ENCODE measurements around the gene PRR11.
A peak's percentile ranks its signal among the peaks of the same experiment; 100 is the strongest.
"Not testable (repeated sequence)": the region's sequence is repeated elsewhere in the genome, so short reads cannot be mapped to it uniquely, and the experiment has no call there.

The PRR11 gene

DNA sequence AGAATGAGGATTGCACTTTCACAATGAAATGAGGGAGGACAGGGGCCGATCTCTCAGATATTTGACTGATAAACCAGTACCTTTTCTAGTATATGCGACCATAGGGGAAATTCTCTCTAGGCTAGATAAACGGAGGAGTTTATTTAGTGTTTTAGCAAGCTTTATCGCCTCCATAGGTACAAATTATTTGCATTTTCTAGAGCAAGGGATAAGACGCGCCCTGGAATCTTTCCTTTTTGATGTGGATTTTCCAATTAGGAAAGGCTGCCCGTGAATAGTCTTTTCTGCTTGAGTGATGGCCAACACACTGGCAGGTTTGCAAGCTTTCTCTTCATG, 64.4 kb downstream of the PRR11 start:
- H3K27me3 ChIP-seq (ENCODE audit: control insufficient read depth, insufficient read depth, low read length): peaks cover 6% of the 10 kb centered on the region; the same call in 1 of the 2 replicates
- H3K27ac ChIP-seq (ENCODE audit: low read depth, low read length): no peak overlapping the region
- no peaks in the 10 kb centered on the region for H3K9me3 ChIP-seq (ENCODE audit: control insufficient read depth, insufficient read depth, low read depth, low read length)
- peaks cover 1% of the 10 kb centered on the region; the same call in 1 of the 2 replicates for H3K36me3 ChIP-seq (ENCODE audit: control insufficient read depth, insufficient read depth, low read length)
- peak overlapping the region; percentile 75 for H3K4me3 ChIP-seq (ENCODE audit: low read depth, low read length)
- peaks cover 4% of the 10 kb centered on the region; the same call in 1 of the 2 replicates for H3K4me1 ChIP-seq (ENCODE audit: control insufficient read depth, insufficient read depth, low read length)
- H3K9ac ChIP-seq (ENCODE audit: low read length): no peak overlapping the region

DNA sequence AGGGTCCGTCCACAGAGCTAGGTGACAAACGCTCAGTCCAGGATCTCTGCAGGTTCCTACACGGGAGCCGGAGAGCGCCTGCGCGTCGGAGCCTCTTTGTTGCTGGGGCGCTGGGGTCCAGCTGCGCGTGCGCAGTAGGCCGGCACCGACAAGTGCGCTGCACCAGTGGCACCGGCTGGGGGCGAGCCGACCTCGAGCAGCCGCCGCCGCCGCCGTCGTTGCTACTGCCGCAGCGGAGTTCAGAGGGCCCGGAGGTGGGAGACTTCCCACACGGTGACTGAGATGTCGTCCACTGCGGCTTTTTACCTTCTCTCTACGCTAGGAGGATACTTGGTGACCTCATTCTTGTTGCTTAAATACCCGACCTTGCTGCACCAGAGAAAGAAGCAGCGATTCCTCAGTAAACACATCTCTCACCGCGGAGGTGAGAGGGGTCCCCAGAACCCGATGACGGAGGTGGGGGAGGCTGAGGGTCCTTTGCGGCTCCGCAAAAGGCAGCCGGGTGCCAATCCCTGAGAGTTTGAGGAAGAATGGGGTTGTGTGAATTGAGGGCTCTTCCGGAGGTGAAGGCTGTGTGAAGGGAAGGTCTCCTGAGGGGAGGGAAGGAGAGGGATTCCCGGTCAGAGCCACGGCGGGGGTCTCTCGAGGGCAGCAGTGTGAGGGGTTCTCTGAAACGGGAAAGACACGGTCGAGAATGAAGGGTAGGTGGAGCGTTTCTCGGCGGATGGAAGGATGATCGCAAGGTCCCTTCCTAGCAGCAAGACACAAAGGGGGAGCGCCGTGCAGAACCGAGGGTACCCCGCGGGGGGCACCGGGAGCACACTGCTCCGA, 65.0 kb downstream of the PRR11 start, which contains the start of gene GDPD1:
Gene GDPD1, plus strand, starts transcription at position 184 of the 831 bp plus-strand sequence. Its CDS starts 99 bp downstream, at position 283.
- Histone ChIP-seq H3K4me3 (ENCODE audit: low read depth, low read length) (peak within 1 kb of the TSS; percentile 75), H3K27ac (ENCODE audit: low read depth, low read length) (no peak within 1 kb of the TSS), H3K27me3 (ENCODE audit: control insufficient read depth, insufficient read depth, low read length) (peaks cover 6% of the 10 kb centered on the region; the same call in 1 of the 2 replicates), H3K9ac (ENCODE audit: low read length) (peak within 1 kb of the TSS; percentile 67), H3K36me3 (ENCODE audit: control insufficient read depth, insufficient read depth, low read length) (no peaks in the 10 kb centered on the region), H3K4me1 (ENCODE audit: control insufficient read depth, insufficient read depth, low read length) (peaks cover 4% of the 10 kb centered on the region; the same call in 1 of the 2 replicates), H3K9me3 (ENCODE audit: control insufficient read depth, insufficient read depth, low read depth, low read length) (no peaks in the 10 kb centered on the region)

DNA sequence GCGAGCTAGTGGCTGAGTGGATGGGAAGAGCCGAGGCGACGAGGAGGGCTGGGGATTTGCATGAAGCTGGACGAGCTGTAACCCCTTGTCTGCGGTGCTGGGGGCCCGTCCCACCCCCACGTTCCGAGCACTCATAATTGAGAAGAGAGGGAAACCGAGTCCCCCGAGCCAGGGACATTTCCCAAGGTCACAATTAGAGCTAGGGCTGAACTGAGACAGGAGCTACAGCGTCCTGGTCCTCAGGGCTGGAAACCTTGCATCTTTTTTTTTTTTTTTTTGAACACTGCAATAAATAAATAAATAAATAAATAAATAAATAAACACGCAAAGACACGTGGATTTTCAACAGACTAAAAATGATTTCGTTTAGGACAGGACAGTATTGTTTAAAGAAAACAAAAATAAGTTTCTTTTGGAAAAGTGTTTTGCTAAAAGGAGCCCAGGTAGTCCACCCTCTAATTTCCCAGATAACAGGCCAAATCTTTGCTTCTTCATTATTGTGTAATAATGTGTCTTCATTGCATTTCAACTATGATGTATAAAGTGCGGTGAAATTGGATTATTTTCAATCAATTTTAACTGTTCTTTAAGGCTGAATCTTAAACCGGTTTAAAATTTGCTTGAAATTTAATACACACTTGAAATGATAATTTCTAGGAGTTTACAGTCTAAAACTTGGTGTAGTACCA, 65.8 kb downstream of the PRR11 start:
- Histone ChIP-seq H3K27me3 (ENCODE audit: control insufficient read depth, insufficient read depth, low read length) (peaks cover 6% of the 10 kb centered on the region; the same call in 1 of the 2 replicates), H3K9ac (ENCODE audit: low read length) (peak overlapping the region; percentile 67), H3K4me3 (ENCODE audit: low read depth, low read length) (peak overlapping the region; percentile 75), H3K27ac (ENCODE audit: low read depth, low read length) (no peak overlapping the region), H3K36me3 (ENCODE audit: control insufficient read depth, insufficient read depth, low read length) (no peaks in the 10 kb centered on the region), H3K9me3 (ENCODE audit: control insufficient read depth, insufficient read depth, low read depth, low read length) (no peaks in the 10 kb centered on the region), H3K4me1 (ENCODE audit: control insufficient read depth, insufficient read depth, low read length) (peaks cover 4% of the 10 kb centered on the region; the same call in 1 of the 2 replicates)

DNA sequence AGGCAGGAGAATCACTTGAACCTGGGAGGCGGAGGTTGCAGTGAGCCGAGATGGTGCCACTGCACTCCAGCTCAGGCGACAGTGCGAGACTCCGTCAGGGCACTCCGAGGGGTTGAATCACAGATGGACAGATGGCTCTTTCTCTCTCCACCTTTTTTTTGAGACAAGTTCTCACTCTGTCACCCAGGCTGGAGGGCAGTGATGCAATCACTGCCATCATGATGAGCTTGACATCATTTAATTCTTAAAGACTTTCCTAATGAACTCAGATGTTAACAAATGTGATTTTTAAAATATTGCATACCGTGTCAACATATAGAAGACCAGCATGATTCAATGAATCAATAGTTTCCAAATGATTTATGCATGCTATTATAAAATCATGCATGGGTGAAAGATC, 68.3 kb downstream of the PRR11 start:
- H3K27me3 ChIP-seq (ENCODE audit: control insufficient read depth, insufficient read depth, low read length): peaks cover 6% of the 10 kb centered on the region; the same call in 1 of the 2 replicates
- no peak overlapping the region for H3K9ac ChIP-seq (ENCODE audit: low read length)
- H3K4me3 ChIP-seq (ENCODE audit: low read depth, low read length): no peak overlapping the region
- H3K36me3 ChIP-seq (ENCODE audit: control insufficient read depth, insufficient read depth, low read length): no peaks in the 10 kb centered on the region
- no peaks in the 10 kb centered on the region for H3K9me3 ChIP-seq (ENCODE audit: control insufficient read depth, insufficient read depth, low read depth, low read length)
- H3K27ac ChIP-seq (ENCODE audit: low read depth, low read length): no peak overlapping the region
- peaks cover 4% of the 10 kb centered on the region; the same call in 1 of the 2 replicates for H3K4me1 ChIP-seq (ENCODE audit: control insufficient read depth, insufficient read depth, low read length)

DNA sequence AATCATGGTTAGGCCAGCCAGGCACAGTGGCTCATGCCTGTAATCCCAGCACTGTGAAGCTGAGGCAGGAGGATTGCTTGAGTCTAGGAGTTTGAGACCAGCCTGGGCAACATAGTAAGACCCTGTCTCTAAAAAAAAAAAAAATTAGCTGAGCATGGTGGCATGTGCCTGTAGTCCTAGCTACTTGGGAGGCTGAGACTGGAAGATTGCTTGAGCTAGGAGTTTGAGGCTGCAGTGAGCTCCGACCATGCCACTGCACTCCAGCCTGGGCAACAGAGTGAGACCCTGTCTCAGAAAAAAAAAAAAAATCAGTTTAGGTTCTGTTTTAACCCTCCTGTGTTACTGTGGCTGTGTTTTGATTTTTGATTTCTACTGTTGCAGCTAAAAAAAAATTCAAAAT, 73.0 kb downstream of the PRR11 start:
- H3K27me3 ChIP-seq (ENCODE audit: control insufficient read depth, insufficient read depth, low read length); H3K9me3 ChIP-seq (ENCODE audit: control insufficient read depth, insufficient read depth, low read depth, low read length); H3K27ac ChIP-seq (ENCODE audit: low read depth, low read length); H3K9ac ChIP-seq (ENCODE audit: low read length); H3K36me3 ChIP-seq (ENCODE audit: control insufficient read depth, insufficient read depth, low read length); H3K4me3 ChIP-seq (ENCODE audit: low read depth, low read length); H3K4me1 ChIP-seq (ENCODE audit: control insufficient read depth, insufficient read depth, low read length): not testable (repeated sequence)

DNA sequence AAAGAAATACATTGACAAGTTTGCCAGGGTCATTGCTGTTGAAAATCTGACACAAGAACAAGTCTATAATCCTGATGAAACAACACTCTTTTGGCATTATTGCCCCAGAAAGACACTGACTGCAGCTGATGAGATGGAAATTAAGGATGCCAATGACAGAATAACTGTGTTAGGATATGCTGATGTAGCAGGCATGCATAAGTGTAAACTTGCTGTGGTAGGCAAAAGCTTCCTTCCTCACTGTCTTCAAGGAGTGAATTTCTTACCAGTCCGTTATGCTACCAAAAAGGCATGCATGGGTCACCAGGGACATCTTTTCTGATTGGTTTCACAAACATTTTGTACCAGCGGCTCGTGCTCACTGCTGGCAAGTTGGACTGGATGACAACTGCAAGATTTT, 75.2 kb downstream of the PRR11 start:
- Histone ChIP-seq H3K36me3 (ENCODE audit: control insufficient read depth, insufficient read depth, low read length) (no peaks in the 10 kb centered on the region), H3K27me3 (ENCODE audit: control insufficient read depth, insufficient read depth, low read length) (no peaks in the 10 kb centered on the region), H3K4me3 (ENCODE audit: low read depth, low read length) (no peak overlapping the region), H3K4me1 (ENCODE audit: control insufficient read depth, insufficient read depth, low read length) (no peaks in the 10 kb centered on the region), H3K9ac (ENCODE audit: low read length) (no peak overlapping the region), H3K9me3 (ENCODE audit: control insufficient read depth, insufficient read depth, low read depth, low read length) (no peaks in the 10 kb centered on the region), H3K27ac (ENCODE audit: low read depth, low read length) (no peak overlapping the region)

DNA sequence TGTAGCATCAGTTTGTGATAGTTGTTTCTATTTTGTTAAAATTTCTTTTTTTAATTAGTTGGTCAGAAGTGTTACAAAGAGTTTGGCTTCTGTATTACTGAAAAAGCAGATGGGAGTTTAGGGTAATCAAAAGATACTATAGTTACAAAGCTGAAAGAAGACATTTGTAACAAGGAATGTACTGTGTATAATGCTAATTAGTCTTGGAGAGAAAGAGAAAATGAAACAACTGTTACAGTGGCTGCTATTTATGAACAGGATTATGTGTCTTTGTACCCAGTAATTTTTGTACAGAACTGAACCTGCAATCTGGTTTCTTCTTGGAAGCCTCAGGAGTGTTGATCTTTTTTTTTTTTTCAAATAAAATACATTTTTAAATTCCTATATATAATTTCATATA, 79.1 kb downstream of the PRR11 start:
- Histone ChIP-seq H3K4me1 (ENCODE audit: control insufficient read depth, insufficient read depth, low read length) (no peaks in the 10 kb centered on the region), H3K27me3 (ENCODE audit: control insufficient read depth, insufficient read depth, low read length) (no peaks in the 10 kb centered on the region), H3K9ac (ENCODE audit: low read length) (no peak overlapping the region), H3K27ac (ENCODE audit: low read depth, low read length) (no peak overlapping the region), H3K36me3 (ENCODE audit: control insufficient read depth, insufficient read depth, low read length) (no peaks in the 10 kb centered on the region), H3K4me3 (ENCODE audit: low read depth, low read length) (no peak overlapping the region), H3K9me3 (ENCODE audit: control insufficient read depth, insufficient read depth, low read depth, low read length) (no peaks in the 10 kb centered on the region)

DNA sequence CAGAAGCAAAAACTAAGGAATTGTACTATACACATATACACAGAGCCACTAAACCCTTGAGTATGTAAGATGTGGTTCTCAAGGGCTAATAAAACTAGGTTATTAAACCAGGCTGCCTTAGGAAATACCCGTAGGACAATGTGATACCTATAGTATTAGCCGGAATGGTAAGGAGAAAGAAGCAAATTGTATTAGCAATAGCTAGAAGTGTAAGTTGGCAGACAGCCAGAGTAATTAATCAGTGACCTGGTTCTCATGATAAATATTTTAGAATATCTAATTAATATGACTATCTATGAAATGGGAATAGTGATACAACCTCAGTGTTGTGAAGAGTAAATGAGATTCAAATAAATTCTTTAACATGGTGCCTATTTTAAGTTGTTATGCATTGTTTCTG, 83.4 kb downstream of the PRR11 start:
- Histone ChIP-seq H3K27ac (ENCODE audit: low read depth, low read length) (no peak overlapping the region), H3K9ac (ENCODE audit: low read length) (no peak overlapping the region), H3K9me3 (ENCODE audit: control insufficient read depth, insufficient read depth, low read depth, low read length) (no peaks in the 10 kb centered on the region), H3K36me3 (ENCODE audit: control insufficient read depth, insufficient read depth, low read length) (no peaks in the 10 kb centered on the region), H3K4me3 (ENCODE audit: low read depth, low read length) (no peak overlapping the region), H3K27me3 (ENCODE audit: control insufficient read depth, insufficient read depth, low read length) (no peaks in the 10 kb centered on the region), H3K4me1 (ENCODE audit: control insufficient read depth, insufficient read depth, low read length) (no peaks in the 10 kb centered on the region)

DNA sequence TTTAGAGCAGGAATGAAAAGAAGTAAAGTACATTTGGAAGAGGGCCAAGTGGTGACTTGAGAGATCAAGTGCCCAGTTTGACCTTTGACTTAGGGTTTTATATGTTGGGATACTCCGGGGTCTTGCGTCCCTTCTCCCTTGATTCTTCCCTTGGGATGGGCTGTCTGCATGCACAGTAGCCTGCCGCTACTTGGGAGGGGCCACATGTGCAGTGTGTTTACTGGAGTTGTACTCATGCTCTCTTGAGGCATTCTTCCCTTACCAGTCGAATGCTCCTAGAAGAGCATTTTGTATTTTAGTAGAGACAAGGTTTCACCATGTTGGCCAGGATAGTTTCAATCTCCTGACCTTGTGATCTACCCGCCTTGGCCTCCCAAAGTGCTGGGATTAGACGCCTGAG, 88.5 kb downstream of the PRR11 start:
- Histone ChIP-seq H3K27me3 (ENCODE audit: control insufficient read depth, insufficient read depth, low read length) (no peaks in the 10 kb centered on the region), H3K4me1 (ENCODE audit: control insufficient read depth, insufficient read depth, low read length) (no peaks in the 10 kb centered on the region), H3K4me3 (ENCODE audit: low read depth, low read length) (no peak overlapping the region), H3K36me3 (ENCODE audit: control insufficient read depth, insufficient read depth, low read length) (no peaks in the 10 kb centered on the region), H3K27ac (ENCODE audit: low read depth, low read length) (no peak overlapping the region), H3K9ac (ENCODE audit: low read length) (no peak overlapping the region), H3K9me3 (ENCODE audit: control insufficient read depth, insufficient read depth, low read depth, low read length) (no peaks in the 10 kb centered on the region)

Measured in HUES6 (cell line).